ENCODE data around the gene OSTC. TPM values are rescaled to one million over a fixed set of nuclear protein-coding genes. Genes with fewer than 3 reads are reported as not detected.

Gene OSTC
- total and polyA plus RNA-seq, 2 of the 13 experiments (the other 11 are each of a cell fraction or from before 2014, with no cell fraction given), result 208 to 380 TPM

DNA sequence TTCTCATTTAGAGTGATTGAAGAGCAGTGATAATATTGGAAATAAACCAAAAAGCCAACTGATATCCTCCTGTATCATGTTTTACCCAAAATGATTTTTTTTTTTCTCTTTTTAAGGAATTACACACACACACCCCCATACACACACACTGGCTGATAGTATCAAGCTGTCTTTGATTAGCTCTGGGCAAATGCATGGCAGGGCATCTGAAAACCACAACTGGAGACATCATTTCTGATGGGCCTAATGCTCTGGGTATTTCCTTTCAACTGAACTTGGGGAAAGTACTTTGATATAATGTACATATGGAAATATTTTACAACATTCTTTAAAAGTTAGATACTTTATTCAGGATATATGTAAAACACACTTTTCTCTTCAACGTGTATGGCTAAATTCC, 14.2 kb upstream of the OSTC start:
- Histone ChIP-seq H3K9me3 (ENCODE audit: low read length) (no peaks in the 10 kb centered on the region), H3K4me3 (replicated peaks in 1 of 3; ENCODE audit: insufficient read depth in 1 of 3, low read depth in 2 of 3, low read length in 3 of 3) (no peak overlapping the region), H3K9ac (ENCODE audit: insufficient read depth, low read depth, low read length) (no peak overlapping the region), H3K79me2 (ENCODE audit: insufficient read depth, low read length) (no peaks in the 10 kb centered on the region), H3K4me1 (ENCODE audit: insufficient read depth, low read length) (no peaks in the 10 kb centered on the region), H3K36me3 (replicated peaks in 1 of 2; ENCODE audit: control insufficient read depth in 1 of 2, insufficient read depth in 2 of 2, low read length in 2 of 2) (peaks cover 0 to 10% of the 10 kb centered on the region in 2 experiments; a peak in 3 of 5 replicates), H2AFZ (ENCODE audit: low read length) (no peak overlapping the region), H3K27me3 (ENCODE audit: control insufficient read depth in 1 of 2, insufficient read depth in 2 of 2, low read length in 2 of 2) (no peaks in the 10 kb centered on the region), H4K20me1 (ENCODE audit: insufficient read depth, low read length) (no peaks in the 10 kb centered on the region), H3K27ac (ENCODE audit: extremely low read length, insufficient read depth, low read length) (no peak overlapping the region), H3K4me2 (ENCODE audit: low read depth, low read length) (no peak overlapping the region)
- in situ Hi-C loops (cut with HindIII; ENCODE audit: extremely low pct_ligation_motif_present, low pct_unique_long_range_greater_than_20kb), result no loop called here
- intact Hi-C loops (cut with micrococcal nuclease; ENCODE audit: unreplicated experiment), result no loop called here
- BruUV-seq (replicated peaks), result no TSS peak
- TF ChIP-seq ZFP90 (CRISPR knock-in tag; IDR thresholded peaks at IDR 0.05; ENCODE audit: borderline replicate concordance), result no peak
- TF ChIP-seq TRIM22 (IDR thresholded peaks at IDR 0.05), result no peak
- TF ChIP-seq, protein P1, sequence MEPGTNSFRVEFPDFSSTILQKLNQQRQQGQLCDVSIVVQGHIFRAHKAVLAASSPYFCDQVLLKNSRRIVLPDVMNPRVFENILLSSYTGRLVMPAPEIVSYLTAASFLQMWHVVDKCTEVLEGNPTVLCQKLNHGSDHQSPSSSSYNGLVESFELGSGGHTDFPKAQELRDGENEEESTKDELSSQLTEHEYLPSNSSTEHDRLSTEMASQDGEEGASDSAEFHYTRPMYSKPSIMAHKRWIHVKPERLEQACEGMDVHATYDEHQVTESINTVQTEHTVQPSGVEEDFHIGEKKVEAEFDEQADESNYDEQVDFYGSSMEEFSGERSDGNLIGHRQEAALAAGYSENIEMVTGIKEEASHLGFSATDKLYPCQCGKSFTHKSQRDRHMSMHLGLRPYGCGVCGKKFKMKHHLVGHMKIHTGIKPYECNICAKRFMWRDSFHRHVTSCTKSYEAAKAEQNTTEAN (CRISPR knock-in tag; conservative IDR thresholded peaks at IDR 0.05), result no peak
- no peak for TF ChIP-seq ZNF883 (CRISPR knock-in tag; IDR thresholded peaks at IDR 0.05; ENCODE audit: not compliant biosample characterization)
- no peak for TF ChIP-seq ZNF10 (CRISPR knock-in tag; IDR thresholded peaks at IDR 0.05; ENCODE audit: borderline replicate concordance, low read depth)
- TF ChIP-seq CENPT (CRISPR knock-in tag; IDR thresholded peaks at IDR 0.05; ENCODE audit: low read depth), result no peak
- TF ChIP-seq MED13 (CRISPR knock-in tag; IDR thresholded peaks at IDR 0.05), result no peak
- TF ChIP-seq ZNF772 (CRISPR knock-in tag; IDR thresholded peaks at IDR 0.05), result no peak
- no peak for TF ChIP-seq HCFC1 (IDR thresholded peaks at IDR 0.05; ENCODE audit: low read depth, low read length)
- TF ChIP-seq KAT2B (IDR thresholded peaks at IDR 0.05; ENCODE audit: borderline replicate concordance, low read depth, low read length), result no peak
- no peak for TF ChIP-seq ZNF816 (CRISPR knock-in tag; IDR thresholded peaks at IDR 0.05; ENCODE audit: borderline replicate concordance)
- FAIRE-seq (no peak), DNase-seq (ENCODE audit: low spot score) (no peak), ATAC-seq (no peak)
- POLR2A ChIA-PET, result interaction anchor here (1.8 to 2.0 kb wide), 2 partner anchors 10 to 14 kb away, joined by 4 to 6 read pairs; partner anchors contain the start of gene OSTC
- 95% methylated on average over 1 of the region's 1 CpG for WGBS (ENCODE audit: low lambda C conversion rate)
- CTCF ChIA-PET (ENCODE audit: low intra/inter-chr PET ratio, low total read pairs), result no interaction called here

Data from HepG2 (cell line).